Heart left ventricle (tissue), 13 donors: ENCODE measurements around the gene CDKN2D.

Experiments
- CTCF ChIP-seq, 12 donors: fragments of 200-600 bp; sonication (generic) in 4 of 12; IDR thresholded peaks; one replicate each; pipeline versions ENCODE4 v1.5.0 to v1.8.0; 2018 to 2022; ENCODE audit warnings: antibody characterized with exemption in 12 of 12, mild to moderate bottlenecking in 5 of 12
- POLR2A ChIP-seq, 2 donors: fragments of 450-650 bp; IDR thresholded peaks; one replicate each; pipeline ENCODE4 v1.6.1; 2017; ENCODE audit warnings: antibody characterized with exemption in 2 of 2, mild to moderate bottlenecking in 2 of 2, moderate library complexity in 2 of 2
- donor health status: ischemic (EF 13 %, LVEDD 7.1; RV severe dilation, severe dysfunction).
- donor health status: DM: no; HTN: yes; CAD: no.
- donor health status: DM: no; HTN: no; CAD: no.
- donor health status: ischemic (EF 25% LVEDD 6.9; RV normal size, moderate dysfunction).
- donor health status: ischemic (EF 25% LVEDD 5.7; RV mildly dilated, moderate dysfunction).
- donor health status: ischemic (EF 35%, LVEDD 5.7; RV mildly dilated, moderate dysfunction).
- donor health status: nonischemic (EF 11% LVEDD 7.7; RV severe dilation, severe dysfunction).
- donor health status: DM: yes; HTN: yes; CAD: no.
- donor health status: PGD.
- donor health status: ischemic (EF 29% LVEDD 5.4; RV normal size, mild dysfunction).
- donor health status: nonischemic (EF 23%, LVEDD 6.1; RV moderate dilation, normal function).

GRCh38 chr19:10582091-10582490 is 13.3 kb upstream of the CDKN2D start:
- TF ChIP-seq CTCF (IDR thresholded peaks at IDR 0.05) = no peak
- no peak for TF ChIP-seq POLR2A (IDR thresholded peaks at IDR 0.05)
